HepG2 (cell line): ENCODE results near the gene DOCK4. TPM values are rescaled to one million over a fixed set of nuclear protein-coding genes. Genes with fewer than 3 reads are reported as not detected.

Source experiments
- ATF7-NPFF ChIP-seq: sonication (generic); formaldehyde crosslinking; IDR thresholded peaks from 2 replicates; pipeline ENCODE4 v1.8.1; 2023; ENCODE audit warnings: mild to moderate bottlenecking, low read depth, missing genetic modification reagents, moderate library complexity
- HNF4A ChIP-seq: sonication (generic); formaldehyde crosslinking; IDR thresholded peaks from 2 replicates; pipeline ENCODE4 v1.4.0; 2020; ENCODE audit warnings: missing genetic modification reagents
- HNRNPLL ChIP-seq: fragments of 200-400 bp; formaldehyde crosslinking; IDR thresholded peaks from 2 replicates; pipeline ENCODE4 v1.6.1; 2017; ENCODE audit warnings: mild to moderate bottlenecking, low read depth, low read length; ENCODE audit not compliant: poor library complexity, severe bottlenecking
- HOXA7 ChIP-seq: sonication (generic); formaldehyde crosslinking; IDR thresholded peaks from 2 replicates; pipeline ENCODE4 v1.8.1; 2022; ENCODE audit warnings: mild to moderate bottlenecking, missing genetic modification reagents, moderate library complexity
- PAXIP1 ChIP-seq: sonication (generic); formaldehyde crosslinking; conservative IDR thresholded peaks from 2 replicates; pipeline ENCODE4 v1.4.0; 2020; ENCODE audit warnings: mild to moderate bottlenecking, missing genetic modification reagents, moderate library complexity
- ZFYVE20 ChIP-seq: sonication (generic); formaldehyde crosslinking; IDR thresholded peaks from 2 replicates; pipeline ENCODE4 v1.8.0; 2023; ENCODE audit warnings: low read depth, mild to moderate bottlenecking, moderate library complexity, missing genetic modification reagents, borderline replicate concordance
- ZNF432 ChIP-seq: sonication (generic); formaldehyde crosslinking; IDR thresholded peaks from 2 replicates; pipeline ENCODE4 v1.5.0; 2020; ENCODE audit warnings: missing genetic modification reagents, mild to moderate bottlenecking, borderline replicate concordance
- ZNF558 ChIP-seq: sonication (generic); formaldehyde crosslinking; IDR thresholded peaks from 2 replicates; pipeline ENCODE4 v1.9.0; 2022; ENCODE audit warnings: mild to moderate bottlenecking, missing genetic modification reagents, borderline replicate concordance
- ZNF720 ChIP-seq: sonication (generic); formaldehyde crosslinking; IDR thresholded peaks from 2 replicates; pipeline ENCODE4 v1.4.0; 2020; ENCODE audit warnings: missing genetic modification reagents
- polyA plus RNA-seq, 8 experiments: library from polyadenylated mRNA; depleted of rRNA in 3 of 8; stranded (reverse) in 7 of 8; unstranded in 1 of 8; fragments of >200 nt; fragmentation: Illumina TruSeq in 4 of 8; extraction: Trizol in 4 of 8; gene quantifications; 2 replicates each; pipeline versions ENCODE4 v1.2.1 to v1.2.3, GENCODE V29; 2011 to 2016; ENCODE audit warnings: low read depth in 4 of 8, missing spikeins in 1 of 8, mixed read lengths in 1 of 8; ENCODE audit not compliant: insufficient read depth in 1 of 8
- total RNA-seq, 5 experiments: library from RNA; depleted of rRNA; stranded (reverse); fragments of >200 nt; fragmentation: Illumina TruSeq; extraction: Trizol; gene quantifications; 2 replicates each; pipeline ENCODE4 v1.2.3, GENCODE V29; 2016; ENCODE audit warnings: low read depth in 1 of 5
- TF ChIP-seq, protein P1 (sequence below): sonication (generic); formaldehyde crosslinking; IDR thresholded peaks from 2 replicates; pipeline ENCODE4 v1.5.1; 2020; ENCODE audit warnings: missing genetic modification reagents, mild to moderate bottlenecking, borderline replicate concordance

DOCK4 gene
- total and polyA plus RNA-seq, 2 of the 13 experiments (the other 11 are each of a cell fraction or from before 2014, with no cell fraction given): 13.5 to 17.4 TPM

DNA sequence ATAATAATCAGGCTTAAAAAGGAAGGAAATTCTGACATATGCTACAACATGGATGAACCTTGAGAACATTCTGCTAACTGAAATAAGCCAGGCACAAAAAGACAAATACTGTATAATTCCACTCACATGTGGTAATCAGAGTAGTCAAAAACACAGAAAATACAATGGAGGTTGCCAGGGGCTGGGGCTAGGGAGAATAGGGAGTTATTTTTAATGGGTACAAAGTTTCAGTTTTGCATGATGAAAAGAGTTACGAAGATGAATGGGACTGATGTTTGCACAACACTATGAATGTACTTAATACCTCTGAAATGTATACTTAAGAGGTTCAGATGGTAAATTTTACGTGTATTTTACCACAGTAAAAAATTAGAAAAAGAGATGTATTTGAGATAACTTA, 145.6 kb downstream of the DOCK4 start (continued):
- no peak for TF ChIP-seq ATF7-NPFF (CRISPR knock-in tag)
- no peak for TF ChIP-seq ZNF720
- TF ChIP-seq HOXA7: no peak
- TF ChIP-seq PAXIP1 (CRISPR knock-in tag): peak; percentile 30; the same call in 1 of the 2 replicates
- TF ChIP-seq ZNF432 (CRISPR knock-in tag): no peak
- TF ChIP-seq, protein P1, sequence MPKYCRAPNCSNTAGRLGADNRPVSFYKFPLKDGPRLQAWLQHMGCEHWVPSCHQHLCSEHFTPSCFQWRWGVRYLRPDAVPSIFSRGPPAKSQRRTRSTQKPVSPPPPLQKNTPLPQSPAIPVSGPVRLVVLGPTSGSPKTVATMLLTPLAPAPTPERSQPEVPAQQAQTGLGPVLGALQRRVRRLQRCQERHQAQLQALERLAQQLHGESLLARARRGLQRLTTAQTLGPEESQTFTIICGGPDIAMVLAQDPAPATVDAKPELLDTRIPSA (CRISPR knock-in tag): no peak
- TF ChIP-seq HNF4A: peak; percentile 53
- TF ChIP-seq ZNF558 (CRISPR knock-in tag): no peak
- TF ChIP-seq HNRNPLL: no peak
- no peak for TF ChIP-seq ZFYVE20 (CRISPR knock-in tag)
- TF ChIP-seq, all 625 proteins: peak for 18
